Measurements from ENCODE around the gene ARRDC1. TPM values are rescaled to one million over a fixed set of nuclear protein-coding genes. Genes with fewer than 3 reads are reported as not detected.

ARRDC1 gene
- total and polyA plus RNA-seq, 12 donors: 14.1 to 194 (median 35.7) TPM

- H3K27ac ChIP-seq: no peak overlapping the region
- peaks cover 0 to 29% of the 10 kb centered on the region in 2 donors for H3K36me3 ChIP-seq (replicated peaks in 1 of 2)
- intact Hi-C loops (cut with DNase I): no loop called here
- peaks cover 7 to 16% of the 10 kb centered on the region in 2 donors for H3K4me1 ChIP-seq (replicated peaks in 1 of 2)
- no peaks in the 10 kb centered on the region for H3K27me3 ChIP-seq
- no peak overlapping the region for H3K4me3 ChIP-seq
- whole genome bisulfite sequencing, 4 donors: 88 to 93% (median 91%) methylated on average over 6 to 13 of the region's 13 CpGs
- H3K9me3 ChIP-seq (replicated peaks in 1 of 3): no peaks in the 10 kb centered on the region
- DNase-seq: no peak
- TF ChIP-seq POLR2A (IDR thresholded peaks at IDR 0.05): no peak
- no peak for TF ChIP-seq CTCF (IDR thresholded peaks at IDR 0.05)
Measured at GRCh38 chr9:137588311-137588710, 17.2 kb upstream of the ARRDC1 start.

- Histone ChIP-seq H3K36me3 (replicated peaks in 1 of 2) (peaks cover 0 to 29% of the 10 kb centered on the region in 2 donors), H3K27ac (no peak overlapping the region), H3K4me3 (no peak overlapping the region), H3K4me1 (replicated peaks in 1 of 2) (peaks cover 7 to 16% of the 10 kb centered on the region in 2 donors), H3K27me3 (no peaks in the 10 kb centered on the region), H3K9me3 (replicated peaks in 1 of 3) (no peaks in the 10 kb centered on the region)
- WGBS, 4 donors: 90 to 96% (median 92%) methylated on average over 2 to 6 of the region's 6 CpGs
- DNase-seq: no peak
- TF ChIP-seq POLR2A (IDR thresholded peaks at IDR 0.05) (no peak), CTCF (IDR thresholded peaks at IDR 0.05) (no peak)
- intact Hi-C loops (cut with DNase I): no loop called here
Measured at GRCh38 chr9:137588891-137589290, 16.6 kb upstream of the ARRDC1 start.

GRCh38 chr9:137589441-137590122, 15.9 kb upstream of the ARRDC1 start:
- Histone ChIP-seq H3K27me3 (no peaks in the 10 kb centered on the region), H3K4me1 (replicated peaks in 1 of 2) (peaks cover 7 to 16% of the 10 kb centered on the region in 2 donors), H3K27ac (peak overlapping the region in 1 of 5 donors; percentile 83), H3K36me3 (replicated peaks in 1 of 2) (peaks cover 0 to 25% of the 10 kb centered on the region in 2 donors), H3K9me3 (replicated peaks in 1 of 3) (no peaks in the 10 kb centered on the region), H3K4me3 (peak overlapping the region in 3 of 4 donors; percentile 18 to 85 (median 40))
- 8 to 100% (median 28%) methylated on average over 3 to 58 of the region's 58 CpGs for WGBS, 4 donors
- intact Hi-C loops (cut with DNase I): no loop called here
- DNase-seq: peak in 1 of 7 donors; percentile 49
- TF ChIP-seq CTCF (IDR thresholded peaks at IDR 0.05): no peak
- TF ChIP-seq POLR2A (IDR thresholded peaks at IDR 0.05): no peak

- TF ChIP-seq CTCF (IDR thresholded peaks at IDR 0.05) (no peak), POLR2A (IDR thresholded peaks at IDR 0.05) (no peak)
- WGBS, 4 donors: 0 to 1% methylated on average over 39 to 60 of the region's 61 CpGs; no CpG with 5 or more reads in 2 of the 4 donors
- H3K9me3 ChIP-seq (replicated peaks in 1 of 3): no peaks in the 10 kb centered on the region
- peak overlapping the region in 1 of 5 donors; percentile 83 for H3K27ac ChIP-seq
- no peak for DNase-seq
- H3K4me3 ChIP-seq: peak overlapping the region in 2 of 4 donors; percentile 18 to 85
- peaks cover 0 to 23% of the 10 kb centered on the region in 2 donors for H3K36me3 ChIP-seq (replicated peaks in 1 of 2)
- H3K4me1 ChIP-seq (replicated peaks in 1 of 2): peaks cover 7 to 16% of the 10 kb centered on the region in 2 donors
- H3K27me3 ChIP-seq: no peaks in the 10 kb centered on the region
- intact Hi-C loops (cut with DNase I): no loop called here
Measured at GRCh38 chr9:137590123-137590468, 15.4 kb upstream of the ARRDC1 start.
